Urothelium cell line (cell line): ENCODE measurements around the gene B4GALT3.

Experiments
- DNase-seq: peaks from one replicate; pipeline ENCODE4 v3.0.0; 2011; ENCODE audit warnings: low spot score, mixed read lengths
- FAIRE-seq: peaks from 2 replicates; lab custom pipeline; 2011; peaks lifted over from hg19 to GRCh38; lab: Jason Lieb, UNC

Gene B4GALT3

GRCh38 chr1:161131523-161132409 is 45.5 kb downstream of the B4GALT3 start:
- no peak for FAIRE-seq
- no peak for DNase-seq

GRCh38 chr1:161130266-161130665 is 47.0 kb downstream of the B4GALT3 start:
- FAIRE-seq (no peak), DNase-seq (no peak)

DNA sequence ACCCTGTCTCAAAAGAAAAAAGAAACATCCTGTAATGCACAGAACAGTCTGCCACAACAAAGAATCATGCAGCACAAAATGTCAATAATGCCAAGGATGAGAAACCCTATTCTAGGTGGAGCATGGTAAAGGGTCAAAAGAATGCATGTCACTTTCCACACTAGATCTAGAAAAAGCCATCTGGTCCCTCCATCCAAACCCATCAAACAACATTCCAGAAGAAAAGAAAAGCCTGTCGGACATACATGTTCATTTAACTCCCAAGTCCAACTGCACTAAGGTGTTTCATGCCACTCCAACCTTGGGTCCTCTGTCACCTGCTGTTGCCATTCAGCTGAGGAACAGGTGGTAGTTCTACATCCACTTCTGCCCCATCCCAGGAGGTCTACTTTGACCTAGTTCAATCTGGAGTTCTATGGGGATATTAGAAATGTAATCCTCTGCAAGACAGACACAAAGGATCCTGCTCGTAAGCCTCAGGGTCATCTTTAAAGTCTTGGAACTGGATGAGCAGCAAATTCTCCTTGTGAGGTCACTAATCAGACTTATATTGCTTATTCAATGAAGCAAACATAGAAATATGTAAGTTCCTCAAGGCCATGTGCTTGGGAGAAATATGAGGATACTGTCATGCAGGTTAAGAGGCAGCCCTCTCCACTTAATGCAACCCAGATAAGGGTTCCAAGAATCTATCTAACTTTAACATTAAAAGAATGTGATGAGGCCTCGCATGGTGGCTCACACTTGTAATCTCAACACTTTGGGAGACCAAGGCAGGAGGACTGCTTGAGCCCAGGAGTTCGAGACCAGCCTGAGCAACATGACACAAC is 48.5 kb downstream of the B4GALT3 start:
- DNase-seq, result no peak
- FAIRE-seq, result no peak

DNA sequence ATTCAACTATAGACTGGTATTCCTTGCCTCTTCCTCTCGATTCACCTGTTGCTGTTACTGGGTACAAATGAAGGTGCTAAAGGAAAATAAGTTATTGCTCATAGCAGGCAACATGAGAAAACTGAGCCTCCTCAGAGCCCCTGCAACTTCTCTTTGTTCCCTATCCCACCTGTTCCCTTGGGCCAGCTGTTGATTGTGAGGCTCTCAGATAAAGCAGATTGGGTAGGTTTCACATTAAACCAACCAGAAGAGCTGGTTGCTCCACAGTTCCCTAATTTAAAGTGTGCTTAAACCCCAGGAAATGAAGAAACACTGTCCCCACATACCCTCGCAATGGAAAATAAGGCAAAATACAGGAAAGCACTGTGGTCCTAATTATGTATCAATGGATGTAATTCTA is 49.7 kb downstream of the B4GALT3 start:
- no peak for FAIRE-seq
- DNase-seq, result no peak

DNA sequence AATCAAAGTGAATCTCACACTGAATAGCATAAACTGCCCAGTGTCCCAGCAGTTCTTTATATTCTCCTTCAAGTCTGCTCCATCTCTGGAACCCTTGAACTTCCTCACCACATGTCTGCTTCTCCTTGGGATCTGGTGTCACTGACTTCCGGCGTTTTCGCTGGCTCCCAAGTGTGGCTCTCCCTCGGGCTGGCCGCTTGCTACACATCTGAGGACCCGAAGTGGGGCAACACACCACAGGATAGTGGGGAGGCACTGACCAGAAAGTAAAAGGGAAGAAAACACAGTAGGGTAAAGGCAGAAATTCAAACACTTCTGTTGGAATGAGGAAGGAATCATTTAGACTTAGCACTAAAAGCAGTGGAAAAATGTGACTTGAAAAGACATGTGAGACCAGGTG is 54.3 kb downstream of the B4GALT3 start:
- DNase-seq, result no peak
- FAIRE-seq, result no peak

GRCh38 chr1:161121834-161122233 is 55.5 kb downstream of the B4GALT3 start:
- FAIRE-seq (no peak), DNase-seq (no peak)
